ENCODE results near the gene GHR.

Gene GHR

GRCh38 chr5:42542106-42542505 lies 118.9 kb downstream of the GHR start:
- no peak for DNase-seq (ENCODE audit: low read depth)
- TF ChIP-seq, protein P1, sequence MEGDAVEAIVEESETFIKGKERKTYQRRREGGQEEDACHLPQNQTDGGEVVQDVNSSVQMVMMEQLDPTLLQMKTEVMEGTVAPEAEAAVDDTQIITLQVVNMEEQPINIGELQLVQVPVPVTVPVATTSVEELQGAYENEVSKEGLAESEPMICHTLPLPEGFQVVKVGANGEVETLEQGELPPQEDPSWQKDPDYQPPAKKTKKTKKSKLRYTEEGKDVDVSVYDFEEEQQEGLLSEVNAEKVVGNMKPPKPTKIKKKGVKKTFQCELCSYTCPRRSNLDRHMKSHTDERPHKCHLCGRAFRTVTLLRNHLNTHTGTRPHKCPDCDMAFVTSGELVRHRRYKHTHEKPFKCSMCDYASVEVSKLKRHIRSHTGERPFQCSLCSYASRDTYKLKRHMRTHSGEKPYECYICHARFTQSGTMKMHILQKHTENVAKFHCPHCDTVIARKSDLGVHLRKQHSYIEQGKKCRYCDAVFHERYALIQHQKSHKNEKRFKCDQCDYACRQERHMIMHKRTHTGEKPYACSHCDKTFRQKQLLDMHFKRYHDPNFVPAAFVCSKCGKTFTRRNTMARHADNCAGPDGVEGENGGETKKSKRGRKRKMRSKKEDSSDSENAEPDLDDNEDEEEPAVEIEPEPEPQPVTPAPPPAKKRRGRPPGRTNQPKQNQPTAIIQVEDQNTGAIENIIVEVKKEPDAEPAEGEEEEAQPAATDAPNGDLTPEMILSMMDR (conservative IDR thresholded peaks at IDR 0.05; ENCODE audit: low read depth, low read length) = no peak
- H3K4me3 ChIP-seq (ENCODE audit: low read depth, low read length) = no peak overlapping the region

DNA sequence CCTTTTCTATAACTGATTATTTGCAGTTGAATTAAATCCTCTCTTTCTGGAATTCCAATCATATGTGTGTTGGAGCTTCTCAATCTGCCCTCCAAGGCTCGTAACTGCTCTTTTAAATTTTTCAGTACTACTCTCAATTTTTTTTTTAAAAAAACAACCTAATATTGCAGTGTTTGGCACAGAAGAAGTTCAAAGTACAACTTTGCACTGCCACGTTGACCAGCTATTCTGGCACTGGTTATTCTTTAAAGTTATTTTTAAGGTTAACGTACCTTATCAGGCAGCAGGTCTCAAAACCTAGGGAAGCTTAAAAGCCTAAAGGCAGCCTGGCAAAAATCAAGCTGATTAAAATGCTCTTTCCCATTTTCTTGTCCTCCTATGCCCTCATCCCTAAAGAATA lies 120.5 kb downstream of the GHR start:
- H3K4me3 ChIP-seq (ENCODE audit: low read depth, low read length) = no peak overlapping the region
- TF ChIP-seq, protein P1 (conservative IDR thresholded peaks at IDR 0.05; ENCODE audit: low read depth, low read length) = no peak

DNA sequence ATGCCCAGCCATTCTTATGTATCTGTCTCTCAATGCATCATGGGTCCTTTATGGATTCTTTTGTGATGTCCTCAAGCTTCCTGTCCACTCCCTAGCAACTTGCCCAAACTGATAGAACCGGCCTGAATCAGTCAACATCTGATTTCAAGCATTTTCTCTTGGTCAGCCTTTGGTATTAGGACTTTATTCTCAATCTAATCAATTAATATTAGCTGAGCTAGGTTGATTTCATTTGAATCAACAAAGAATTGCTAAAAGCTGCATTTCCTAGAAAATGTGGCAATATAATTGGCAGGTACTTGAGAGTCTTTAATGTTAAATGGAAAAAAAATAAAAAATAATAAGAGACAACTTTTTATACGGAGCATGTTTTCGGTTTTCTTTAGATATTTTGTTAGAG lies 121.8 kb downstream of the GHR start:
- DNase-seq (ENCODE audit: low read depth) = no peak
- TF ChIP-seq, protein P1 (conservative IDR thresholded peaks at IDR 0.05; ENCODE audit: low read depth, low read length) = no peak

More for the DNA sequence above, 120.5 kb downstream of the GHR start:
- no peak for DNase-seq (ENCODE audit: low read depth)

DNA sequence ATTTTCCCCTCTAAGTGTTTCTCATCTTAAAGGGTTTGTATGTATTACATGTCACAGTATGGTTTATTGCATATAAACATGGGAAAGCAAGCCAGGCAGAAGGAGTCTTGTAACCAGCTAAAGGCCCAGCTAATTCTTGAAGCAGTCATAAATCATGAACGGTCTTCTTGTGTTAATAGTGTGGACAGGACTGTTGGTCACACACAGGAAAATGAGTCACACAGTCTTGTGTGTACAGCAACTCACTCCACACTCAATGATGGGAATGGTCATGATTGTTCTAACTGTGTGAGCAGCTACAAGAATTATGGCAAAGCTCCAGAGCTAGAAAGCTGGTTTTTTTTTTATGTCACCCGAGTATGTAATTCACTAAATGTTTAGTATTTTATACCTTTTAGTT lies 123.9 kb downstream of the GHR start:
- TF ChIP-seq, protein P1 (conservative IDR thresholded peaks at IDR 0.05; ENCODE audit: low read depth, low read length) = no peak
- DNase-seq (ENCODE audit: low read depth) = peak; percentile 14
- H3K4me3 ChIP-seq (ENCODE audit: low read depth, low read length) = no peak overlapping the region

More for the DNA sequence above, 121.8 kb downstream of the GHR start:
- H3K4me3 ChIP-seq (ENCODE audit: low read depth, low read length) = no peak overlapping the region

- no peak overlapping the region for H3K4me3 ChIP-seq (ENCODE audit: low read depth, low read length)
- no peak for DNase-seq (ENCODE audit: low read depth)
- TF ChIP-seq, protein P1 (conservative IDR thresholded peaks at IDR 0.05; ENCODE audit: low read depth, low read length) = no peak
Observed at GRCh38 chr5:42547894-42548293, 124.7 kb downstream of the GHR start.

DNA sequence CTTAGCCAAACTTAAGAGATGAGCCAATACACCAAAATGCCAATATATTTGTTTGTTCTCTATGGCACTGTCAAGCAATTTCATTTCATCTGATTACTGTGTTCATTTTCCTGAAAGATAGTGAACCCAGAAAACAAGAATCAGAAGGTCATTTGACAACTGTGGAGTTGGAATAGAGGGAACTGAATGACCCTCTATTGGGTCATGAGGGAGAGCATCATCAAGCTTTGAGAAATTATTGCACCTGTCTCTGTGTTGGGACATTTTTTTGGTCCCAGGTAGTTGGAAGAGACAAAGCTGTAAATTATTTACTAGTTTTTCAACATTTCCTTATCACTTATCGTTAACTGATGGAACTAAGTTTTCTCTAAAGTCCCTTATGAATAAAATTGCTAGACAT lies 129.4 kb downstream of the GHR start:
- no peak for DNase-seq (ENCODE audit: low read depth)
- no peak overlapping the region for H3K4me3 ChIP-seq (ENCODE audit: low read depth, low read length)
- TF ChIP-seq, protein P1 (conservative IDR thresholded peaks at IDR 0.05; ENCODE audit: low read depth, low read length) = no peak

DNA sequence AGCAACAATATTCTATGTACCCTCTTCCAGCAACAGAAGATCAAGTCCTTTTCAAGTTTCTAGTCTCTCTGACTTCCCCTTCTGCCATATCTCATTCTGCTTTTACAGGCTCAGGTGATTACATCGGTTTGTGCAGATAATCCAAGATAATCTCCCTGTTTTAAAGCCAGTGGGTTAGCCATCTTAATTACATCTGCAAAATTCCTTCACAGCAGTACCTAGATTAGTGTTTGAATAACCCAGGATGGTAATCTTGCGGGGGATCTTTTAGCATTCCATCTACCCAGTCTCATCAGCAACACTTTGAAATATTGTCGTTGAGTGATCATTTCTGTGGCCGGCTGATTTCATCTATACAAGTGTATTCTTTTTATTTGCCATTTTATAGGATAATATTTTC lies 130.2 kb downstream of the GHR start:
- TF ChIP-seq, protein P1 (conservative IDR thresholded peaks at IDR 0.05; ENCODE audit: low read depth, low read length) = no peak
- no peak for DNase-seq (ENCODE audit: low read depth)
- no peak overlapping the region for H3K4me3 ChIP-seq (ENCODE audit: low read depth, low read length)

Measured in choroid plexus epithelial cell (primary cell).